GM21390 (cell line): Measurements from ENCODE around the gene ELL.

Experiments used
- ATAC-seq: cut with Tn5 transposase; IDR thresholded peaks from one replicate; pipeline ENCODE4 v1.9.1; 2021; ENCODE audit not compliant: unreplicated experiment

ELL gene

GRCh38 chr19:18491995-18492953, 29.6 kb downstream of the ELL start:
- no peak for ATAC-seq

DNA sequence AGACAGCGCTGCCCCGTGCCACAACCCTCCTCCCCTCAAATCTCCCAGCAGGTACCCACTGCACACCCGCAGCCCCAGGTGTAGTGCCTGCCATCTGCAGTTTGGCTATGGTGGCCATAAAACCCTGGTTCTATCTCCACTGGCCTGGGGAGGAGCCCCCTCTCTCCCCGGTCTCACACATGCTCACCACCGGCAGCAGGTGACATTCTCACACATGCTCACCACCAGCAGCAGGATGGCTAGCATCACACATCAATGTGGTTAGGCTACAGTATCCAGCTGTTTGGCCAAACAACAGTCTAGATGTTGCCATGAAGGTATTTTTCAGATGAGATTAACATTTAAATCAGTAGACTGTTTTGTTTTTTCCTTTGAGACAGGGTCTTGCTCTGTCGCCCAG, 31.1 kb downstream of the ELL start:
- ATAC-seq: no peak

DNA sequence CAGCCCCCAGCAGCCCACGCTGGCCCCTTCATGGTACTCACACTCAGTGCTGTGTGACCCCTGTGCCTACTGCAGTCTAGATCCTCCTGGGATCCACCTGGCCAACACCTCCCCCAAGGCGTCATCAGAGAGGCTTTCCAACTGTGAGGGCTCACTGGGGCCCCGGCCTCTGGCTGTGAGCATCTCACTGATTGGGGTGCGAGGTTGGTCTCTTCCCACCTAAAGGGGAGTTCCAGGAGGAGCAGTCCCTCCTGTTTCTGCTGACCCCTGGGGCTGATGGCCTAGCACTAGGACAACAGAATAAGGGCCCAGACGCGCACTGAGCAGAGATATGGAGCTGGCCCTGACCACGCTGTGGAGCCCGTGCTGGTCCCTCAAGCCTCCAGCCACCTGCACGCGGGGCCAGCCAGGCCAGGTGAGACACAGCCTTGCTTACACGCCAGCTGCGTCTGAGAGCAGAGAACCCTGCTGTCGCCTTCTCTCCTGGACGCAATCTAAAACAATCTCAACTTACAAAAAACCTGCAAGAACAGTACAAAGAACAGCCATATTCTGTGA, 32.2 kb downstream of the ELL start:
- ATAC-seq: no peak

DNA sequence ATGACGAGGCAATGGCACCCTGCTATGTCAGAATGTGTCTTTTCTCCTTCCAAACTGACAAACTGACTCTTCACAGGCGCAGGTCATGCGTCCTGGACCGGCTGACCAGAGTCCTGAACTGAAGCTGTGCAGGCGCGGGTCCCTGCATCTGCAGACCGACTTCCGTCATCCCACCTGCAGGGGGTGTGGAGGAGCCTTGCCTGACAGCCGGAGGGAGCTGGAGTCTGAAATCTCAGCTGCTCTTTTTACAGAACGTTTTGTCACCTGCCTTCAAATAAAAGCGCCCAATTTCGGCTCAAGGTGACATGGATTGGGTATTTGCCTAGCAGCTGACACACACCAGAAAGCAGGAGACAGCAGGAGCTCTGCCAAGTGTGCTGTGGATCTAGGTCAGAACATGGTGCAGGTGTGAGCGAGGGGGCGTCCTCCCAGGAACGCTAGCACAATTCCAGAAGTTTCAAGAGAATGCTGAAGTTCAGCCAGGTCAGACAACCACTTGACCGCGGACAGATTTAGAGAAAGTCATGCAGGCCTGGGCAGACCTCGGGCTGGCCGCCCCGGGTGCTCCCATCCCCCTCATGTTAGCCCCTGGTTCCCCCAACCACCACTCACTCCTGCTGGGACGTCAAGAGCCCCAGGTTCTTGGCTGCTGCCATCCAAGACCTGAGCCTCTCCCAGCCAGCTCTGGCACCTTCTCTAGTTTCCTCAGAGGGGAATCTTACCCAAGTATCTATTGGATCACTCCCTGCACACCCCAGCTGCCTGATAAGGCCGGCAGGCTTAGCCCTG, 32.8 kb downstream of the ELL start:
- no peak for ATAC-seq

DNA sequence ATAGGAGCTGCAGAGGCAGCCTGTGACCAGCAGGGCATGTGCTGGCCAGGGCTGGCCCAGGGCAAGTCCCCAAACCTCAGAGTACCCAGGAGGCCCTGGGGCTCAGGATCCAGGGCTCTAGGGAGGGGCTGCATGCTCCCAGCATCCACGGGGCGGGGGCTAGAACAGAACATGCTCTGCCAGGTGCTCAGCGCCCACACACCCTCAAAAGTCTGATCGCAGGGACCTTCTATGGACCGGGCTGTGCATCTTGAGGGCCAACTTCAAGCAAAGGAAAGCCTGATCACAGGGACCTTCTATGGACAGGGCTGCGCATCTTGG, 33.5 kb downstream of the ELL start:
- no peak for ATAC-seq

DNA sequence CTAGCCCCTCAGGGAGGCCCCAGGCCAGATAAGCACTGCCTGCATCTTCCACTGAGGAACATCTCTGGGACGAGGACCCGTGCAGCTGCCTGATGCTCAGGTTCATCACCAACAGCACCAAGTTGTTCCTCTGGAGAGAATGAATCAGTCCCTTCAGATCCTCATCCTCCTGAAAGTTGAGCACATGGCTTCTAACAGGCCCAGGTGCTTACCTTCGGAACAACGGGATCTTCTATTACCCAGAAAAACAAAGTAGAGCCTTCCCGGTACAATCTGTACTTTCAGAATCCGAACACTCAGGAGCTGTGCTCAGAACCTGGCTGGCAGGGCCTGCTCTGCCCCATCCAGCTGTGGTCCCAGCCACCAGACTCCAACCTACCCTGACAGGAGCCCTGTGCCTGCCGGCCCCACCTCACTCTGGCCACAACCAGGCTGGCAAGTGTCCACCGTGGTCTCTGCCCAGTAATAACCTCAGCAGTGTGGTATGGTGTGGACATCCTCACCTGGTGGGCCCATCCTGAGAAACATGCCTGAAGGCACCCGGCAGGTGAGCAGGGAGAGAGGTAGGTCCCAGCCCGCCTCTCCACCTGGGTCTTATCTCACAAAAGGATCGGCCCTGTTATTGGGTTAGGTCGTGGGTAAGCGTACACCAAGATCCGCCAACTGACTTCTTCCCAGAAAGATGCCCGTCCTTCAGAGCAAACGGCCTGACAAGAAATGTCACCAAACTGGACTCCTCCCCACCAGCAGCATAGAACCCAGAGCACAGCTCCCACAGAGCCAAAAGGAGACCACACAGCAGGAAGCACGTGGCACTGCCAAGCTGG, 34.1 kb downstream of the ELL start:
- ATAC-seq: no peak

DNA sequence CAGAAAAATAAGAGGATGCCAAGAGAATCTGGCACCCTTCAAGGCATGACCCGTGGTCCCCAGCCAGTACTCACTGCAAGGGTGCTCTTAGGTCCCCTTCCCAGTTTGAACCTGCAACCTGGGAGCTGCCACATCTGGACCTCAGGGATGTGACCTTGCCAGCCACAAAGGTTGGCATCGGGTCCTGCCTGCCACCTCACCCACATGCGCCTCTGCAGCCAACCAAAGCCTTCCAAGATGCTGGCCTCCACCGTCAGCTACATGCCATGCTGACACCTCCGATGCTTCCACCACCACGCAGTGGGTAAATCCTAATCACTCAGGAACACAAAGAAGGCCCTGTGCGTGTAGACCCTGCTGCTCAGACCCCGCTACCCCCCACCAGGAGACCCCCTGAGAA, 35.1 kb downstream of the ELL start:
- no peak for ATAC-seq

DNA sequence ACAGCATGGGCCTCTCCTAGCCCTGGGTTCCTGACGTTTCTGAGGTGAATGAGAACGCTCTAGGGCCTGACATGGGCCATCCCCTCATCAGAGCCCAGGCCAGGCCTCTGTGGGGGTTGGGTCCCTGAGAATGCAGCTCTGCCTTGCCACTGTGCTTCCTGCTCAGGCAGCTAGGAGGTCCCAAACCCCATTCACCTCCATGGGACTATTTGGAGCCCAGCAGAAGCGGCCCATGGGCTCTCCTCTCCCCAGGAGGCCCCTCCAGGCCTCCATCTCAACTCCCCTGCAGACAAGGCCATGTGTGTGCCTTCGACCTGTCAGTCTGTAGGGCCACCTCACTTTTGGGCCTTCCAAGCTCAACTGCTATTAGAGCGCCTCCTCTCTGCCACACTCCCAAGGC, 36.9 kb downstream of the ELL start:
- ATAC-seq: no peak

DNA sequence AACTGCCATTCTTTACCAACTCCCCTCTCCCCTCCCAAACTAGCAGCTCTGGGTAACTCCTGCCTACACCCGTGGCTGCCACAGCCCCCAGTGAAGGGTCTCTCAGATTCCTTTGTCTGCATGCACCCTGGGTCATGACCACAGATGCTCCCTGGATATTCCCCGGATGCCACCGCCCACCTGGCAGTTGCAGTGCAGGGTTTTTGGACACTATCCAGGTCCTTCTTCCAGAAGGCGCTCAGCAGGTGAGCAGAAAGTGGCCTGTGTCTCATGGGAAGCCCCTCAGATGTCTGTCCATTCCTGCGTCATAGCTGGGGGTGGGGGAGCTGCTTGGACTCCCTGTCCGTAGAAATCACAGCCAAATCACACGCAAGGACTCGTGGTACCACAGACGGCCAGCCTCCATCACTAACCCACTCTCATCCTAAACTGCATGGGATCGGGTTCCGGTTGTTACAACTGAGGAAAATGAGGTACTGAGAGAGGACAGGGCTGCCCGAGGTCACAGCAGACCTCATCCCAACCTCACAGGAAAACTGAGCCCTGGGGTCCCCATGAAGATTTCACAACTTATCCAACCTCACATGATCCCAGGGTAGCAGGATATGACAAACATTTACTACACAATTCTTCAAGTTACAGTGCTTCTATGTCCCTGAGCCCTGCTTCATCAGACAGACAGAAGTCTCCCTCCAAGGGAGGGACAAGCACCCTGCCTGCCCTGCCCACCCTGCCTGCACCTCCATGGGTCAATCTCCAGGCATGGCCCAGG, 38.6 kb downstream of the ELL start:
- ATAC-seq: no peak

GRCh38 chr19:18481505-18482222, 40.2 kb downstream of the ELL start:
- no peak for ATAC-seq

DNA sequence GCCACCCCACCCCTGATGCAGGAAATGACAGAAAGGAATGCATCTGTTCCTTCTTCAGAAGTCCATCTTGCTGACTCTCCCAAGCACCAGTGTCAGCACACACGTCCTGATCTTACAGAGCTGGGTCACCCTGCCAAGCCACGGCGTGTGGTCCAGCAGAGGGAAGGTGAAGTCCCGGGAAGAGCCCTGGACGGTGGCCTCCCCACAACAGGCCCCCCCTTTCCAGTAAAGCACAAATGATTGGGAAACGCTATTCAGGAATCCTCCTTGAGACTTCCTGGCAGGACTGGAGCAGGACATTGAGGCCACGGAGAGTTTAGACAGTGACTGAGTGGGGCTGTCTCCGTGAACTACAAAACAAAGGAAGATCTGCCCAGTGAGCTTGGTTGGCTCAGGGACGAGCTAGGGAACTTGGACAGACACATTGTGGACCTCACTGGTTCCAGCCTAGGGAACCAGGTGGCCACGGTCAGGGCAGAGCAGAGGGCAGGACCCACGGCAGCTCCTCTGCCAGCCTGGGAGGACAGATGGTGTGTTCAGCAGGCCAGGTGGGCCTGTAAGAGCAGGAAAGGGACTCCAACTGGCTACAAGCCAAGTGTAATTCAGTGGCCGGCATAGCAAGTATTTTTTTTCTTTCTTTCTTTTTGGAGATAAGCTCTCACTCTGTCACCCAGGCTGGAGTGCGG, 41.7 kb downstream of the ELL start:
- ATAC-seq: no peak

DNA sequence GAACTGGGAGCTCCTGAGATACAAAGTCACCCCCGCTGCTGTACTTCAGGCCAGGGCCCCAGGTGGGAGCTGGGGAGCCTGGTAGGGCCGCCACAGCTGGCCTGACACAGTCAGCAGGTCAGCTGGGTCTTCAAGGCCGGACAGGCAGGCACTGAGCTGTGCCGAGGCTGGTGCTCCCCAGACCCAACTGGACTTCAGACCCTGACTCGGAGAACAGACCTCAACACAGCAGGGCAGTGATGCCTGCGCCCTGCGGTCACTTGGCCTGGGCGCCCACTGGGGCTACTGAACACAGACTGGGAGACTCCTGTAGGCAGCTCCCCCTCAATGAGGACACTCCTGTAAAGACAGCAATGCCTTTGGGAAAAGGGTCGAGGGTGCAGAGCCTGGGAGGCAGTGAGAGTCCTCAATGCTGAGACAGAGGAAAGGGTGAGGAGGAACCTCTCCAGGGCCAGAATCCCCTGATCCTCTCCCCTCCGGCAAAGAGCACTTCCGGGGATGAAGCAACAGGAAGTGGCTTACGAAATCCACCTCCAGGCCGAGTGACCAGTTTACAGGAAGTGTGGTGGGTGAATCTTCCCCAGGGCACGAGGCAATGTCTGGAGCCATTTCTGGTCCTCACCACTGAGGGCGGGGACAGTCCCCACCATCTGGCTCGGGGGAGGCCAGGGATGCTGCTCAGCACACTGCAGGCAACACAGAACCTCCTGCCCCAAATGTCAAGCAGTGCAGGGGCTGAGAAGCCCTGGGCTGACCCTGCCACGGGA, 43.1 kb downstream of the ELL start:
- no peak for ATAC-seq

- no peak for ATAC-seq
Observed at GRCh38 chr19:18477974-18478373, 43.9 kb downstream of the ELL start.

DNA sequence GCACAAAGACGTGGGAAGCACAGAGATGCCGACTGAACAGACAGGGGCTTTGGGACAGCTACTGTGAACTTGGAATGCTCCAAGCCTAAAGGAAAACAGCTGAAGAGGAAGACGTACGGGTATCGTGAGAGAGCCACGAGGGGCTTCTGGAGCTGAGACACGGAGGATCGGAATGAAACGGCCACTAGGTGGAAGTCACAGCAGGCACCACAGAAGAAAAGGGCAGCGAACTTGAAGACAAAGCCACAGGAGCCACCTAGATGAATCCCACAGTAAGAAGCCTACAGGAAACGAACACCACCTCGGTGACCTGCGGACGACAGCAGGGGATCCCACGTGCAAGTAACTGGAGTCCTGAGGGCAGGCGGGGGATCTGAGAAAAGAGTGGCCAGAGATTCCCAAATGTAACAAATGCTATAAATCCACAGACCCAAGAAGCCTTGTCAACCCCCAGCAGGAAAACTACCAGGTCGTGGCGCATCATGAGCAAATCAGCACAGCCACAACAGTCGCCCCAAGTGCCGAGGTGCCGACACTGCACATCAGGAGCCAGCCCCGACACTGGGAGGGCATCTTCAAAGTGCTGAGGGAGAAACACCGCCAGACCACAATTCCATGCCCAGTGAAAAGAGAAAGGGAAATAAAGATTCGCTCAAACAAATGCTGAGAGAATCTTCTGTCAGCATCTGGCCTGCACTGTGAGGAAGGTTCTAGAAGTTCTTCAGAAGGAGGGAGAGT, 44.7 kb downstream of the ELL start:
- no peak for ATAC-seq

GRCh38 chr19:18476507-18477041, 45.3 kb downstream of the ELL start:
- ATAC-seq: no peak

GRCh38 chr19:18475762-18476331, 46.0 kb downstream of the ELL start:
- no peak for ATAC-seq

GRCh38 chr19:18475004-18475453, 46.8 kb downstream of the ELL start:
- no peak for ATAC-seq
